ENCODE data around the gene IL36RN.

GRCh38 chr2:113060396-113060795 lies 1.4 kb downstream of the IL36RN start:
- no peak for TF ChIP-seq CTCF (IDR thresholded peaks at IDR 0.05)
- no peak for TF ChIP-seq POLR2AphosphoS5 (IDR thresholded peaks at IDR 0.05)

Measured in breast epithelium (tissue), 3 donors.